Lower lobe of right lung (tissue), 2 donors: ENCODE results near the gene CPPED1. TPM values are rescaled to one million over a fixed set of nuclear protein-coding genes. Genes with fewer than 3 reads are reported as not detected.
A peak's percentile ranks its signal among the peaks of the same experiment; 100 is the strongest.

Source experiments
- ATAC-seq, 2 donors: fragments of 200-7000 bp; cut with Tn5 transposase; one replicate each; pipeline ENCODE4 v1.9.1; 2020 to 2022; ENCODE audit warnings: mild to moderate bottlenecking in 2 of 2, moderate library complexity in 2 of 2
- DNase-seq: peaks from one replicate; pipeline ENCODE4 v3.0.0-alpha.2; 2020
- H3K27ac ChIP-seq: fragments of 200-600 bp; one replicate; pipeline ENCODE4 v1.8.0; 2022
- H3K27me3 ChIP-seq: fragments of 200-600 bp; one replicate; pipeline ENCODE4 v1.8.0; 2022; ENCODE audit warnings: low read depth
- H3K36me3 ChIP-seq: fragments of 200-600 bp; one replicate; pipeline ENCODE4 v1.8.0; 2022; ENCODE audit warnings: mild to moderate bottlenecking
- H3K4me1 ChIP-seq: fragments of 200-600 bp; one replicate; pipeline ENCODE4 v1.8.0; 2022
- H3K4me3 ChIP-seq: fragments of 200-600 bp; one replicate; pipeline ENCODE4 v1.8.0; 2022; ENCODE audit warnings: mild to moderate bottlenecking
- H3K9me3 ChIP-seq: fragments of 200-600 bp; one replicate; pipeline ENCODE4 v1.8.0; 2022
- intact Hi-C: fragments of 100-400 bp; cut with DNase I; formaldehyde crosslinking; loops from one replicate; pipeline ENCODE4 v1.11.0; 2022
- total RNA-seq: library from RNA; stranded (reverse); fragmentation: NEBNext Ultra II Directional; extraction: Animal tissue kit (Norgen Biotek cat#: 25700); gene quantifications from one replicate; pipeline ENCODE4 v1.2.1, GENCODE V29; 2021
- TF ChIP-seq, protein P1 (sequence below): fragments of 200-600 bp; IDR thresholded peaks from one replicate; pipeline ENCODE4 v1.8.0; 2022; ENCODE audit warnings: antibody characterized with exemption, mild to moderate bottlenecking
- donor health status: DM: no; HTN: yes; CAD: no; lungs with severe emphysema.

CPPED1 gene
- total RNA-seq, 1 donor from 2014 or later = 33.0 TPM

DNA sequence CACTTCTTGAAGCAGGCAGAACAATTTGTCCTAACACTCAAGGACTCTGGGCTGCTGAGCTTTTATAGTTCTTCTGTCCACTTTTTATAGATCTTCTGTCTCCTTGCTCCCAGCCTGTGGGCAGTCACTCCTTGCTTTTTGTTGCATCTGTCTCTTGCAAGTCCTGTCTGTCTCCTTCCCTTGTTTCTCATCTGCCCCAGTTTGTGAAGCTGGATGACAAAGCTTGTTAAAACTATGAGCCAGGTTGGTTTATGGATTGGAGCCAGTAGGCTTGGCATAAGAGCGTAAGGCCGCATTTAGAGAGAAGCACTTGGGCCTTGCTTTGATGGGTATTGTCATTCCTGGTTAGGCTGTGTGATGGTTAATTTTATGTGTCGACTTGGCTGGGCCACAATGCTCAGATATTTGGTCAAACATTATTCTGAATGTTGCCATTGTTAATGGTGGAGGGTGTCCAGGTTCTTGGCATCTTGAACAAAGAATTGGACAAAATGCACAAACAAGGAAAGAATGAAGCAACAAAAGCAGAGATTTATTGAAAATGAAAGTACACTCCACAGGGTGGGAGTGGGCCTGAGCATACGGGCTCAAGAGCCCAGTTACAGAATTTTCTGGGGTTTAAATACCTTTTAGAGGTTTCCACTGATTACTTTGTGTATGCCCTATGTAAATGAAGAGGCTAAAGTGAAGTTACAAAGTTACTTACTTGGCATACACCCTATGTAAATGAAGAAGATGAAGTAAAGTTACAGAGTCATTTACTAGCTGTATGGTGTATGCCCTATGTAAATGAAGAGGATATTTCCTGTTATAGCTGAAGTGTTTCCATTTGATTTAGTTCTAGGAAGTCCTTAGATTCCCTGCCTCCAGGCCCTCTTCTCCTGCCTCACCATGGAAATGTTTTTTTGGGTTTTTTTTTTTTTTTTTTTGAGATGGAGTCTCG lies 8.0 kb upstream of the CPPED1 start:
- Histone ChIP-seq H3K4me1 (peaks cover 7% of the 10 kb centered on the region), H3K9me3 (no peaks in the 10 kb centered on the region), H3K36me3 (no peaks in the 10 kb centered on the region), H3K4me3 (no peak overlapping the region), H3K27me3 (no peaks in the 10 kb centered on the region), H3K27ac (no peak overlapping the region)
- DNase-seq = no peak
- no peak for ATAC-seq
- TF ChIP-seq, protein P1, sequence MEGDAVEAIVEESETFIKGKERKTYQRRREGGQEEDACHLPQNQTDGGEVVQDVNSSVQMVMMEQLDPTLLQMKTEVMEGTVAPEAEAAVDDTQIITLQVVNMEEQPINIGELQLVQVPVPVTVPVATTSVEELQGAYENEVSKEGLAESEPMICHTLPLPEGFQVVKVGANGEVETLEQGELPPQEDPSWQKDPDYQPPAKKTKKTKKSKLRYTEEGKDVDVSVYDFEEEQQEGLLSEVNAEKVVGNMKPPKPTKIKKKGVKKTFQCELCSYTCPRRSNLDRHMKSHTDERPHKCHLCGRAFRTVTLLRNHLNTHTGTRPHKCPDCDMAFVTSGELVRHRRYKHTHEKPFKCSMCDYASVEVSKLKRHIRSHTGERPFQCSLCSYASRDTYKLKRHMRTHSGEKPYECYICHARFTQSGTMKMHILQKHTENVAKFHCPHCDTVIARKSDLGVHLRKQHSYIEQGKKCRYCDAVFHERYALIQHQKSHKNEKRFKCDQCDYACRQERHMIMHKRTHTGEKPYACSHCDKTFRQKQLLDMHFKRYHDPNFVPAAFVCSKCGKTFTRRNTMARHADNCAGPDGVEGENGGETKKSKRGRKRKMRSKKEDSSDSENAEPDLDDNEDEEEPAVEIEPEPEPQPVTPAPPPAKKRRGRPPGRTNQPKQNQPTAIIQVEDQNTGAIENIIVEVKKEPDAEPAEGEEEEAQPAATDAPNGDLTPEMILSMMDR = no peak
- intact Hi-C loops = no loop called here

DNA sequence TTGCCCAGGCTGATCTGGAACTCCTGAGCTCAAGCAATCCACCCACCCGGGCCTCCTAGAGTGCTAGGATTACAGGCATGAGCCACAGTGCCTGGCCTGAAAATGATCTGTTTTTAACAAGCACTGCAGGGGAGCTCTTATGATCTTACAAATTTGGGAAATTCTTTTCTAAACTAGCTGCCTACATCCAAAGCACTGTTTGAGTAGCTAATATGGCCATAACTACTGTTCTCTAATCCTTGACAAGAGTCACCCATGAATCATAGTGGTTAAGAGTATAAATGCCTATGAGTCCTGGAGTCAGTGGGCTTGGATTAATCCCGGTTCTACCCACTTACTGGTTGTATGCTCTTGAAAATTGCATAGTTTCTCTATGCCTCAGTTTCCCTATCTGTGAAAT lies 1.4 kb upstream of the CPPED1 start:
- ATAC-seq (no peak), DNase-seq (no peak)
- Histone ChIP-seq H3K27me3 (no peaks in the 10 kb centered on the region), H3K9me3 (no peaks in the 10 kb centered on the region), H3K4me1 (peaks cover 35% of the 10 kb centered on the region), H3K27ac (no peak overlapping the region), H3K4me3 (no peak overlapping the region), H3K36me3 (no peaks in the 10 kb centered on the region)
- TF ChIP-seq, protein P1 = no peak
- intact Hi-C loops = no loop called here

DNA sequence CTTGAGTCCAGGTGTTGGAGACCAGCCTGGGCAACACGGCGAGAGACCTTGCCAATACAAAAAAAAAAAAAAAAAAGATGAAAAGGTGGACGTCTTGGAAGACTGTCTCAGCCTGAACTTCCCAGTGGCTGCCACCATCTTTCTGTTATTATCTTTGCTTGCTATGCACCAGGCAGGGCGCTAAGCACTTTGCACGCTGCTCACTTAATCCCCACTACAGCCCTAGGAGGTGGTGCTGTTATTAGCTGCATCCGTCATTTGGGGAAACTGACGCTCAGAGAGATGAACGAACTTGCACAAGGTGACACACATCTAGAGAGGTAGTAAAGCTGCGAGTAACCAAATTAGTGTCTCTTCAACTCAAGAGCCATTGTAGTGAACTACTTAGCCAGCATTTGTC lies 708 bp upstream of the CPPED1 start:
- no peaks in the 10 kb centered on the region for H3K27me3 ChIP-seq
- no peaks in the 10 kb centered on the region for H3K36me3 ChIP-seq
- H3K4me3 ChIP-seq = peak overlapping the region; percentile 77
- DNase-seq = no peak
- intact Hi-C loops = no loop called here
- ATAC-seq = no peak
- H3K27ac ChIP-seq = no peak overlapping the region
- TF ChIP-seq, protein P1 = no peak
- H3K9me3 ChIP-seq = no peaks in the 10 kb centered on the region
- H3K4me1 ChIP-seq = peaks cover 35% of the 10 kb centered on the region

DNA sequence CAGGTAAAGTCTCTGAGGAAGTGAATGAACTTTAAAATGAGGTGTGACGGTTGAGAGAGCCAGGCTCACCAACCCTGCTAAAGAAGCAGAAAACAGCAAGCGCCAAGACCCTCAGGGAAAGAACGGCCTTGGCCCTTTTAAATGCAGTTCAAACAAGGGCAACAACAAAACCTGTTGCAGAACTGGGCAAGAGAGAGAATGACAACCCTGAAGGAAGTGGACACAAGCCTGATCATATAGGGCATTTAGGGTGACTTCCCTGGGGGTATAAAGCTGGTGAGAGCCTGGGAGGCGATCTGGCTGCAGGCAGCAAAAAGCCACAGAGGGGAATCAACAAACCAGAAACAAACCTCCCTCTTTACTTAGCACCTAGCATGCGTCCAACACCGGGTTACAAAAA lies 1.0 kb downstream of the CPPED1 start:
- no peaks in the 10 kb centered on the region for H3K27me3 ChIP-seq
- H3K36me3 ChIP-seq = no peaks in the 10 kb centered on the region
- H3K9me3 ChIP-seq = no peaks in the 10 kb centered on the region
- DNase-seq = no peak
- TF ChIP-seq, protein P1 = no peak
- H3K4me3 ChIP-seq = peak overlapping the region; percentile 77
- no peak for ATAC-seq
- no peak overlapping the region for H3K27ac ChIP-seq
- peaks cover 35% of the 10 kb centered on the region for H3K4me1 ChIP-seq
- intact Hi-C loops = no loop called here

DNA sequence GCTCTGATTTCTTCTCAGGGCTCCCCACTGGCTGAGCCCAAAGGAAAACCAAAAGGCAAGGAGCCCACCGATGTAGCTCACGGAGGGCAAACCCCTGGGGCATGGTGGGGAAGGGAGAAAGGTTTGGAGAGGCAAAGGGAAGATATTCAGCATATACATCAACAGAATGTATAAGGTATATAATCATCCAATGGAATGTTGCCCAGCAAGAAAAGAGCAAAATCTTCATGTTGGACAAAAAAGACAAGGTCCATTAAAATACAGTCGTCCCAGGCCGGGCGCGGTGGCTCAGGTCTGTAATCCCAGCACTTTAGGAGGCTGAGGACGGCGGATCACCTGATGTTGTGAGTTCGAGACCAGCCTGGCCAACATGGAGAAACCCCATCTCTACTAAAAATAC lies 1.6 kb downstream of the CPPED1 start:
- Histone ChIP-seq H3K36me3 (no peaks in the 10 kb centered on the region), H3K9me3 (no peaks in the 10 kb centered on the region), H3K27ac (peak overlapping the region; percentile 28), H3K4me1 (peaks cover 35% of the 10 kb centered on the region), H3K27me3 (no peaks in the 10 kb centered on the region), H3K4me3 (peak overlapping the region; percentile 23)
- TF ChIP-seq, protein P1 = no peak
- DNase-seq = no peak
- ATAC-seq = no peak
- intact Hi-C loops = no loop called here
